A375 (cell line): ENCODE data around the gene HOXB8. TPM values are rescaled to one million over a fixed set of nuclear protein-coding genes. Genes with fewer than 3 reads are reported as not detected.

Experiments
- small RNA-seq: library from RNA; depleted of rRNA; stranded (forward); fragments of <200 nt; gene quantifications from one replicate; pipeline ENCODE3, GENCODE V24; 2014
- total RNA-seq: library from RNA; depleted of rRNA; stranded (reverse); fragments of >200 nt; shearing (Covaris generic); gene quantifications from 2 replicates; pipeline ENCODE4 v1.2.3, GENCODE V29; 2014; rRNA removed

HOXB8 gene
- 15.1 and 27.5 TPM in 2 replicates for total RNA-seq

GRCh38 chr17:48615047-48615962 lies at the start of gene HOXB8:
Gene HOXB8, minus strand, starts transcription at chr17:48615292. Its CDS starts 588 bp downstream, at chr17:48614704.

DNA sequence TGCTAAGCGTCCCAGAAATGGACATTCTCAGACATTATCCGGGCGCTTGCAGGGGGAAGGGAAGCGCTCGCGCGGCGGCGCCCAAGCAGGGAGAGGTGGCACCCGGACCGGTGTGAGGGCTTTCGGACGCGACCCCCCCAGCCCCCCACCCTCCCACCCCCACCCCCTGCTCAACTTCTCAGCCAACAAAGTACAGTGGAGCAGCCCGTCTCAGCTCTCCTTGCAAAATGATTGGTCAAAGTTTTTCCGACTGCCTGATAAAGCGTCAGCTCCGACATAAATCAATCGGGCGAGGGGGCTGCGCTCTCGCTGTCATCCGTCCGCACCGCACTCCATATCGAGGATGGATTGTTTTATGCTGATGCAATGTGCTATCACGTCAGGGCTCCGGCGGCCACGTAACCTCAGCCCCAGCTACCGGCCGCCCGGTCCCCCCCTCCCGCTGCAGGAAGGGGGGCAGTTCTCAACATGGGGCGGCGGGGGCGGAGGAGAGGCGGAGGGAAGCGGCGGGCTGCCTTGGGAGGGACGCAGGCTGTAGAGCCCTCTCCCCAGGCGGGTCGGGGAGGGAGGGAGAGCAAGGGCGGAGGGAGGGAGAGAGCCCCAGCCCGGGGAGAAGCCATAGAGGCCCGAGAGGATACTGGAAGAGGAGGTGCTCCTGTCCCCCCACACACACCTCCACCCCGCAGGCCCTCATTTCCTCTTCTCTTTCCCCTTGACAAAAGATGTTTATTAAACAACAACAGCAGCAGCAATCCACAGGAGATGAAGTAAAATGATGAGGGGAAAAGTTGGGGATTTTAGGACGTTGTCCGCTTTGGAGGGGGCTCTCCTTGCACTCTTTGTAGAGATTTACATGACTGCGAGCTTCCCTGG lies 11.4 kb upstream of the HOXB8 start, which contains the start of gene HOXB9:
Gene HOXB9, minus strand, starts transcription at position 114 of the 873 bp plus-strand sequence. Its CDS starts 89 bp downstream, at position 25.

GRCh38 chr17:48610282-48611211 lies 4.5 kb downstream of the HOXB8 start, which contains the start of gene HOXB7:
Gene HOXB7, minus strand, starts transcription at chr17:48611017. Its CDS starts 99 bp downstream, at chr17:48610918.

GRCh38 chr17:48604770-48605329 lies 10.2 kb downstream of the HOXB8 start, which contains the start of gene HOXB6:
Gene HOXB6, minus strand, starts transcription at chr17:48604986. Its CDS starts 6,836 bp downstream, at chr17:48598150.

GRCh38 chr17:48593126-48593829 lies 21.8 kb downstream of the HOXB8 start, which contains the start of gene HOXB5:
Gene HOXB5, minus strand, starts transcription at chr17:48593779. Its CDS starts 97 bp downstream, at chr17:48593682.

GRCh38 chr17:48589831-48590606 lies 25.1 kb downstream of the HOXB8 start, which contains the start of gene HOXB3:
Gene HOXB3, minus strand, starts transcription at chr17:48590241. Its CDS starts 37,767 bp downstream, at chr17:48552474.

GRCh38 chr17:48577946-48578615 lies 37.0 kb downstream of the HOXB8 start, which contains the start of gene HOXB4:
Gene HOXB4, minus strand, starts transcription at chr17:48578350. Its CDS starts 31 bp downstream, at chr17:48578319.

Small RNAs within 50 kb of the gene (small RNA-seq; reads per million reads assigned to genes)
- not detected for gene MIR196A1

Other genes starting within 250 kb of the HOXB8 start
- 1.1 TPM in 1 of 2 replicates, not detected in the other for gene SKAP1, start 185.1 kb downstream of the HOXB8 start, total RNA-seq
- gene HOXB1, start 84.3 kb downstream of the HOXB8 start, total RNA-seq = not detected in 2 replicates
- 30.9 and 35.6 TPM in 2 replicates for gene HOXB2, start 70.2 kb downstream of the HOXB8 start, total RNA-seq
- gene HOXB4, start 36.9 kb downstream of the HOXB8 start, total RNA-seq = 5.7 and 8.5 TPM in 2 replicates
- gene HOXB3, start 25.1 kb downstream of the HOXB8 start, total RNA-seq = 11.9 and 13.7 TPM in 2 replicates
- gene HOXB5, start 21.5 kb downstream of the HOXB8 start, total RNA-seq = 1.0 TPM in 2 replicates
- 11.9 and 21.2 TPM in 2 replicates for gene HOXB6, start 10.3 kb downstream of the HOXB8 start, total RNA-seq
- 9.5 and 13.6 TPM in 2 replicates for gene HOXB7, start 4.3 kb downstream of the HOXB8 start, total RNA-seq
- 22.0 and 22.8 TPM in 2 replicates for gene HOXB9, start 11.1 kb upstream of the HOXB8 start, total RNA-seq
- not detected in 2 replicates for gene PRAC1, start 107.2 kb upstream of the HOXB8 start, total RNA-seq
- gene PRAC2, start 107.9 kb upstream of the HOXB8 start, total RNA-seq = not detected in 2 replicates
- gene HOXB13, start 113.5 kb upstream of the HOXB8 start, total RNA-seq = 4.1 and 5.4 TPM in 2 replicates
- 0.41 and 1.2 TPM in 2 replicates for gene TTLL6, start 201.9 kb upstream of the HOXB8 start, total RNA-seq
- 55.8 and 76.3 TPM in 2 replicates for gene CALCOCO2, start 215.7 kb upstream of the HOXB8 start, total RNA-seq